Breast epithelium (tissue), 3 donors: ENCODE results near the gene GPR152.

Source experiments
- POLR2A ChIP-seq: fragments of 450-650 bp; IDR thresholded peaks from one replicate; pipeline ENCODE4 v1.6.1; 2016; ENCODE audit warnings: antibody characterized with exemption, mild to moderate bottlenecking, moderate library complexity
- TF ChIP-seq, protein P1 (sequence below), 3 donors: fragments of 450-650 bp; IDR thresholded peaks; one replicate each; pipeline ENCODE4 v1.5.1; 2016 to 2017; ENCODE audit warnings: antibody characterized with exemption in 3 of 3, mild to moderate bottlenecking in 3 of 3, moderate library complexity in 3 of 3

DNA sequence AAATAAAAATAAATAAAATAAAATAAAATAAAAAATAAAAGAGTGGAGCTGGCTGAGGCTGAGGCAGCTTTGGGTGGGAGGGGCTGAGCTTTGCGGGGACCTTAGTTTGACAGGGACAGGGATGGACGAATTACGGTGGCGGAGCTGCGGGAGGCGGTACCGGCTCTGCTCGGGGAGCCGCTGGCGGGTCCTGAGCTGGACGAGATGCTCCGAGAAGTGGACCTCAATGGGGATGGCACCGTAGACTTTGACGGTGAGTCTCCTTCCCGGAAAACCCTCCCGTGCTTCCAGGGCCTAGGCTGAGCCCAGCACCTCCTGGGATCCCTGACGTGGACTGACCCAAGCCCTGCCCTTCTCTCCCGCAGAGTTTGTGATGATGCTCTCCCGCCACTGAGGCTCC, 5.7 kb upstream of the GPR152 start:
- TF ChIP-seq, protein P1, sequence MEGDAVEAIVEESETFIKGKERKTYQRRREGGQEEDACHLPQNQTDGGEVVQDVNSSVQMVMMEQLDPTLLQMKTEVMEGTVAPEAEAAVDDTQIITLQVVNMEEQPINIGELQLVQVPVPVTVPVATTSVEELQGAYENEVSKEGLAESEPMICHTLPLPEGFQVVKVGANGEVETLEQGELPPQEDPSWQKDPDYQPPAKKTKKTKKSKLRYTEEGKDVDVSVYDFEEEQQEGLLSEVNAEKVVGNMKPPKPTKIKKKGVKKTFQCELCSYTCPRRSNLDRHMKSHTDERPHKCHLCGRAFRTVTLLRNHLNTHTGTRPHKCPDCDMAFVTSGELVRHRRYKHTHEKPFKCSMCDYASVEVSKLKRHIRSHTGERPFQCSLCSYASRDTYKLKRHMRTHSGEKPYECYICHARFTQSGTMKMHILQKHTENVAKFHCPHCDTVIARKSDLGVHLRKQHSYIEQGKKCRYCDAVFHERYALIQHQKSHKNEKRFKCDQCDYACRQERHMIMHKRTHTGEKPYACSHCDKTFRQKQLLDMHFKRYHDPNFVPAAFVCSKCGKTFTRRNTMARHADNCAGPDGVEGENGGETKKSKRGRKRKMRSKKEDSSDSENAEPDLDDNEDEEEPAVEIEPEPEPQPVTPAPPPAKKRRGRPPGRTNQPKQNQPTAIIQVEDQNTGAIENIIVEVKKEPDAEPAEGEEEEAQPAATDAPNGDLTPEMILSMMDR (IDR thresholded peaks at IDR 0.05) = no peak
- TF ChIP-seq POLR2A = no peak
